Left hindlimb (tissue), 1 donor: ENCODE measurements around the gene SLC9A8.
"Not testable (repeated sequence)": the region's sequence is repeated elsewhere in the genome, so short reads cannot be mapped to it uniquely, and the experiment has no call there.

Experiments used
- DNase-seq: peaks from one replicate; pipeline ENCODE4 v3.0.0-alpha.2; 2018

The SLC9A8 gene

DNA sequence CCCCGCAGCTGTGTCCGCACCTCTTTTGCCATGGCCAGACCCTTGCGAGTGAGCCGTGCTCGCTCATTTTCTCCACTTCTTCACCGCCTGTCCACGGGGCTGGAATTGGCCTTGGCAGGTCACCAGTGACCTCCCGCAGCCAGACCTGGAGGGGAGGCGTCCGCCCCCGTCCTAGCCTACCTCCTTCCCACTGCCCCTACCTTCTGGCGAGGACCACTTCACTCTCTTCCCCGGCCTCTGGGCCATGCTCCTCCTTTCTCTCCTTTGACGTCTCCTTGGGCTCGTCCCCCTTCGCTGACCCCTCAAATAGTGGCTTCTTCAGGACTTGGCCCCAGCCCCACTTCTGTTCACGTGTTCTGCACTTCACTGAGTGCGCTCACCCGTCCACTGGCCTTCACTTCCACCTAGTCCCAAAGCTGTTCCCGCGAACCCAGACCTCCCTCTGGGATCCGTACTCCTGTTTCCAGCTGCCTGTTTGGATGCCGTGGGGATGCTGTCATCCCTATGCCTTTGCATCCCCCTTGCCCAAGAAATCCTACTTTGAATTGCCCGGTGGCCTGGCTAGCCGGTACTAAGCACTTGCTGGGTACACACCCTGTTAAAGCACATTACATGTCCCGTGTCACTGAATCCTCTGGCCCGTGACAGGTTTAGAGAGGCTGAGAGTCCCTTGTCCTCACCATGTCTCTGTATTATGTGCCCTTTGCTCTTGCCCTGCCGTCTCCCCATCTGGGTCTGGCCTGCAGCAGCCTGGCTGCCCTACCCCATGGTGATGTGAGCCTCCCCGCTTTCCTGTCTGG, 69.7 kb downstream of the SLC9A8 start:
- DNase-seq, result no peak

DNA sequence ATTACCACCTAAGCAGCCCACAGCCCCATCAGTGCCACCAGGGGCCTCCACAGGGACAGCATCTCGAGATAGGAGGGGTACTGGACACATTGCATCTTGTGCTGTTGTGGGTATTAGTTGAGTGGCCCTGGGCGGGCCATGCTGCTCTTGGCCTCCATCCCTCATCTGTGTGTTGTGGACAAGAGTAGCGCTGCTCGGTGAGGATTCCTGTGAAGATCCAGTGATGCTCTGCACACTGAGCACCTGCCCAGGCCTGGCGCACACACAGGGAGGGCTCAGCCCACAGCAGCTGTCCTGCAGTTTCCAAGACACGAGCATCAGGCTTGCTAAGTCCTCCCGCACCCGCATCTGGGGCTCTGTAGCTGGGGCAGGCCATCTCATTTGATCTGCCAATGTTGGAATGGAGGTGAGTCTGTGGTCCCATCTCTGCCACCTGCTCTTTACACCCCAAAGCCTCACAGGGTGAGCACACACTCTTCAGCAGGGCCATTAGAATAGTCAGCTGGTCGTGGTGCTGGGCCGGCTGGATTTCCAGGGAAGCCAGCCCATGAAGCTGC, 70.7 kb downstream of the SLC9A8 start:
- no peak for DNase-seq

DNA sequence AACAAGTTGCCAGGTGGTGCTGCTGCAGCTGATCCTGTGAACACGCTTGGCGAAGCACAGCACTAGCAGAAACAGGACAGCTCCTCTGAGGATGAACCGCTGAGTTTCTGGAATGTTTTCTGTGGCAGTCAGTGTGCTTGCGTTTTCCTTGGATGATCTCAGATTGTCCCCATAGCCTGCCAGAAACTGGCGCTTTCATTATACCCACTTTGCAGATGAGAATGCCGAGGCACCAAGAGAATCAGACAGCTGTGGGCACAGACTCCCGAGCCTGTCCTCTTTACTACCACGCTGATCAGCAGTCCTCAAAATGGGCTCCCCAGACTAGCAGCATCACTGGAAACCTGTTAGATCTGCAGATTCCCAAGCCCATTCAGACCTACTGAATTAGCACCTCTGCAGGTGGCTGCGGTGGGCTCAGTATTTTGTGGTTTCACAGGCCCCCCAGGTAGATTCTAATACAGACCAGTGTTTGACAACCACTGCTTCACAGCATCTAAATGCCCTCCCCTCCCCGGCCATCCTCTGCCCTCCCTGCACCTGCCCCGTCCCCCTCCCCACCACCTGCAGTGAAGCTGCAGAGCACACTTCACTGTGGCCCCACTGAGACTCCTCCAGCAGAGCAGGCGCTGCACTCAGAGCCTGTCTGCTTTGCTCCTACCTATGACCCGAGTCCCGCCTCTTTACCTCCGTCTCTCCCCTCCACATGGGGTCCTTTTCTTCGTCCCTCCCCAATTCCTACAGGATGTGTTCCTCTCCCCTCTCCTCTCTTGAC, 73.1 kb downstream of the SLC9A8 start:
- no peak for DNase-seq

DNA sequence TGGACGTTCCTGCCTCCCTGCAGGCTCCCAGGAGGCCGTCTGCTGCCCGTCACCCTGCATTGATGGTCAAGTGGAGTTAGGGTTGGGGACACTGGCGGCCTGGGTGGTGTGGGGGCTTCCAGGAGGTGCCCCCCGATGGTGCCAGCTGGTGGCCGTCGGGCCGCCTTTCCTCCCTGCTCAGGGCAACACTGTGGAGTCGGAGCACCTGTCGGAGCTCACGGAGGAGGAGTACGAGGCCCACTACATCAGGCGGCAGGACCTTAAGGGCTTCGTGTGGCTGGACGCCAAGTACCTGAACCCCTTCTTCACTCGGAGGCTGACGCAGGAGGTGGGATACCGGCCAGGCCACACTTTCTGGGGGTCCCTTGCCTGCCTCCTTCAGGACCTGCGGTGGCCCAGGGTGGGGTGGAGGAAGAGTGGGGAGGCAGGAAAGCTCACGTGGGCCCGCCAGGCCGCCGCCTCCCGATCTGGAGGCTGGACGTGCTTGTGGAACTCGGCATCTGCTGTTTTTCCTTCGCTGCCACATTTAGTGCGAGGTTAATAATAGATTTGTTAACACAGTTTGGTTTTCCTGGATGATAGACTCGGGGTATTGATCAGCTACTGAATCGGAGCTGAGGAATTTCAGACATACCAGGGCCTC, 74.1 kb downstream of the SLC9A8 start:
- no peak for DNase-seq

DNA sequence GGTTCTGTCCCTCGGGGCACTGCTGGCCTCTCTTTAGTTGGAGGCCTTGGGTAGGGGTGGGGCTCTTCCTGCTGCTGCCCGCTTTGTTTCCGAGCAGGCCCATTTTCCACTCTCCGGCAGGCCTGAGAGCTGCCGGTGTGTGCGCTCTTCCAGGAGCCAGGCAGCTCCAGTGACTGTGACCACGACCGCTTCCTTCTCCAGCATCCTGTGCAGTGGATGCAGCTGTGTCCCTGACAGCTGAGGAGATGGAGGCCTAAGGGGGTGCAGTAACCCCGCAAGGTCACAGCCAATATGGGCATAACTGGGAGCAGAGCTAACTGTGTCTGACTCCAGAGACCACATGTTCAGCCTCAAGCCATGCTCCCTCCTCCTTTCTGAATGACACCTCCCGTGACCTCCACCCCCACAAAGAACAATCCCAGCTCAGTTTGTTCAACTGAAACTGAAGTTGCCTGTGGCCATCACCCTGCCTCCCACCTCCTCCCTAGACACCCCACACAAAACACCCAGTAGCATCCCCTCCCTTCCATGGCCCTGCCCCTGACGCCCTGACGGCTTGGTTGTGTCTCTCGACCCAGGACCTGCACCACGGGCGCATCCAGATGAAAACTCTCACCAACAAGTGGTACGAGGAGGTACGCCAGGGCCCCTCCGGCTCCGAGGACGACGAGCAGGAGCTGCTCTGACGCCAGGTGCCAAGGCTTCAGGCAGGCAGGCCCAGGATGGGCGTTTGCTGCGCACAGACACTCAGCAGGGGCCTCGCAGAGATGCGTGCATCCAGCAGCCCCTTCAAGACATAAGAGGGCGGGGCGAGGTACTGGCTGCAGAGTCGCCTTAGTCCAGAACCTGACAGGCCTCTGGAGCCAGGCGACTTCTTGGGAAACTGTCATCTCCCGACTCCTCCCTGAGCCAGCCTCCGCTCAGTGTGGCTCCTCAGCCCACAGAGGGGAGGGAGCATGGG, 74.9 kb downstream of the SLC9A8 start:
- no peak for DNase-seq

DNA sequence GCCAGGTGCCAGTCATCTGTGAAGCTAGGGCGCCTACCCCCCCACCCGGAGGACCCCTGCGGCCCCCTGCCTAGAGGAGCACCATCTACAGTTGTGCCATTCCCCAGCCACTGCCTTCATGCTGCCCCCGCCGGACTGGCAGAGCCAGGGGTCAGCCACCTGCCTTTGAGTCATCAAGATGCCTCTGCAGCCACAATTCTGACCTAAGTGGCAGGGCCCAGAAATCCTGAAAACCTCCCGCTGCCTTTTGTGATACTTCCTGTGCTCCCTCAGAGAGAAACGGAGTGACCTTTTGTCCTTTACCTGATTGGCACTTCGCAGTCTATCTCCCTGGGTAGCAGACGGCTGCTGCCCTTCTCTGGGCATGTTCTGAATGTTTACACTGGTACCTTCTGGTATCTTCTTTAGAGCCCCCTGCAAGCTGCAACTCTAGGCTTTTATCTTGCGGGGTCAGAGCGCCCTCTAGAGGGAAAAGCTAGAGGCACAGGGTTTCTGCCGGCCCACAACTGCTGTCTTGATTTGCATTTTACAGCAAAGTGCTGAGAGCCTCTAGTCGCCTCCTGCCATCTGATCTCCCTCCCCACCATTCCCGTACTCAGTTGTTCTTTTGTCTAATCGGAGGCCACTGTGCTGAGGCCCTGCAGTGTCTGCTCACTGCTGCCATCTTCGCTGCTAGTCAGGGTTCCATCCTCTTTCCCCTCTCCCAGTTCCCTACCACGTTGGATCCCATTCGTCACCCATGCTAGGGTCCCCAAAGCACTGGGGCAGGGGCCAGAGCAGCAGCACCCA, 75.8 kb downstream of the SLC9A8 start:
- peak; percentile 62 for DNase-seq

DNA sequence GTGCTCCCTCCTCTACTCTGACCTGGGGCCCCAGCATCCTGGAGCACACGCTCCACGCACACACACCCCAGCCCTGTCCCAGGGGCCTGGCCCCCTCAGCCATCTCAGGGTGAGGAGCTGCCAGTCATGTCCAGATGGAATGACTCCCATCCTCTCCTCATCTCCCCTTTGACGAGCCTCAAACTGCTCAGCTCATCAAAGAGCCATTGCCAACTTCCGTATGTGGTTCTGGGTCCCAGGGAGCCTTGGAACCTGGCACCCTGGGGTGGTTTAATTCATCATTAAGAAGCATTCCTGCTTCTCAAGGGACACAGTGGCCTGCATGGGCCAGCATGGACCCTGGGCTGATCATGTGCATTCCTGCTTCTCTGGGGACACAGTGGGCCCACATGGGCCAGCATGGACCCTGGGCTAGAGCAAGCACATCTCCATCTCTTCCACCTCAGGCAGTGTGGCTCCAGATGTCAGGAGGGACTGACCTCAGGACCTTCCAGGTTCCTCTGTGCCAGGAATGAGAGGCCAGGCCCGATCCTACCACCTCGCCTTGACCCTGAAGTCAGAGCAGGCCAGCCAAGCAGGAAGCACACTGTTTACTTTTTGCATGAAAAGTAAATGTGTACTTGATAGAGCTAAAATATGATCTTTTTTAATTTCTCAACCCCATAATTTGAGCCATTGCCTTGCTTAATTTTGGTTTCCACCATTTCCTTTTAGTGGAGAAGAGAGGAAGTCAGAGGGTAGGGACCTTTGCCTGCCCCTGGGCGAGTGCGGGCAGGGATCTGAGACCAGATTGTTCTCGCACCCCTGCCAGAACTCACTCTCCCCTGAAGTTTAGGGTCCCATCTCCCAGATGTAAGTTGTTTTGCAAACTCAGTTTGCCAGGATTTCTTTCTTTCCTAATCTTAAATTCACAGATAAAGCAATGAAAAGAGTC, 76.6 kb downstream of the SLC9A8 start:
- DNase-seq, result no peak

DNA sequence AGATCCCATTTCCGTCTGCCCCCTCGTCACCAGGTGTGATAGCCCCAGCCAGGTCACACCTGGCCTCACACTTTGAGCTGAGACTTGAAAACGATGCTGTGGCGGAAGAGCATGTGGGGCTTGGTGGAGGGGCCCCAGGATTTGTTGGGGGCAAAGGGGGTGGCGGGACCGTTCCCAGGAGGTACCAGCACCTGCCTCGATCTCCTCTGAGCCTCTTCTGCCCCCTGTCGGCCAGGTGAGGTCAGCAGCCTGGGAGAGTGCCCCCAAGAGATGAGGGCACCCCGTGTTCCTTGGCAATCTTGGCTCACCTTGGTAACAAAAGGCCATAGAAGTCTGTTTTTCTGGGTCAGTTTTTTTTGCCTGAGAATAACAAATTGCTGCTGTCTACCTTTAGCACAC, 77.3 kb downstream of the SLC9A8 start:
- DNase-seq, result no peak

DNA sequence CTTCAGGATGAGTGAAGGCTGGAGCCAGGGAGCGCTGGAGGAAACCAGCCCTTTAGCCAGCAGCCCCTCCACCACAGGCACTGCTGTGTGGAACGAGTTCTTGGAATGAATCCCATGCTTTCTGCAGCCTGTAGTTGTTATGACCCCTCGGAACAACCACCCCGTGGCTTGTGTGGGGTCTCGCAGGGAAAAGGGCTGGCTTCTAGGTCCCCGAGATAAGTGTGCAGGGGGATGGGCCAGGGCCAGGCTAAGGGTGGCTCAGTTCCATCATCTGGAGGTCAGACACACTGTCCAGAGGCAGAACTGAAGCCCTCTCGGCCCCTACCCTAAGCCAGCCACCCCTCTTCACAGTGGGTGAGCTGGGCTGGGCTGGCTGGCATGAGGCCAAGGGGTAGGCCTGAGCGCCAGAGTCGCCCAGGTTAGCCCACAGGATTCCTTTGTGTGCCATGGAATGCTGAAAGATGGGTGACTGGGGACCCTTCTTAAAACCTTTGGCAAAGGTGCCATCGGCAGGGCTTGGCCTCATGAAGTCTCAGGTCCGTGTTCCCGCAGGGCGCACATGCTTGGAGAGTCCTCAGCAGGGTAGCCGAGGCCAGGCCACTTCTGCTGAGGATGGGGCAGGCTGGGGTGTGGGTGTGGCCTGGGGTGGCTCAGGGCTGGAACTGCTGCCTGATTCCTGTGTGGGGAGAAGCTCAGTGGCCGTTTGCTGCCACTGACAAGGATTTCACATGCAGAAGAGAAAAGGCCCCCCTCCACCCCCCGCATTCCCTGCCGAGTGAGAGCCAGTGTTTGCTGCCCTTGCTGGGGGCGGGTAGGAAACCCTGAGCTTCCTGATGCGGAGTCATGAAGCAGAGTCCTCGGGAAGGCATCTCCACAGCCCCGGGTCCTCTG, 78.1 kb downstream of the SLC9A8 start:
- no peak for DNase-seq

DNA sequence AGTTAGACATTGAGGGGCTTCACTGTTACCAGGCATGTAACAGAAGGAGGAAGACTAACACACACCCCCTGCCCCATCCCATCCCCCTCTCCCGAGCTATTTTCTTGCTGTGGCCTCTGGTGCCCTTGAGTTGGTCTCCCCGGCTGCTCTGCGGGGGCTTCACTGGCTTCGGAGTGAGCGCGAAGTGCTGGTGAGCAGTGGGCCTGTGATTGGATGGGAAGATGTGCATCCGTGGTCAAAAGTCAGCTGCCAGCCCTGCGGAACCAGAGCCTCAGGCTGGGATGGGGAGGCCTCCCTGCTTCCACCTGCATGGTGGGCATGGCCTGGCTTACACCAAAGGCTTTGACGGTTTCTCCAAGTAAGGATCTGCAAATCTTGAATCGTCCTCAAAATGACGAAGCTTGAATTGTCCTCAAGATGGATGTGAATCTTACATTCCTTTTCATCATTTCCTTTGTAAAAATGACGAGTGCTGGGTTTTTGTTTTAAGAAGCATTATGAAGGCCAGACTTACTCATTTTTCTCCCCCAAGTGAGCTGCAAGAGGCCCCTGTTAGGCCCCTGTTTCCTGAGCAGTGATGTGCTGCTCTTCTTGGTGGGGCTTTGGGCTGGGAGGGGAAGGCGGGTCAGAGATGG, 79.0 kb downstream of the SLC9A8 start:
- DNase-seq, result no peak

DNA sequence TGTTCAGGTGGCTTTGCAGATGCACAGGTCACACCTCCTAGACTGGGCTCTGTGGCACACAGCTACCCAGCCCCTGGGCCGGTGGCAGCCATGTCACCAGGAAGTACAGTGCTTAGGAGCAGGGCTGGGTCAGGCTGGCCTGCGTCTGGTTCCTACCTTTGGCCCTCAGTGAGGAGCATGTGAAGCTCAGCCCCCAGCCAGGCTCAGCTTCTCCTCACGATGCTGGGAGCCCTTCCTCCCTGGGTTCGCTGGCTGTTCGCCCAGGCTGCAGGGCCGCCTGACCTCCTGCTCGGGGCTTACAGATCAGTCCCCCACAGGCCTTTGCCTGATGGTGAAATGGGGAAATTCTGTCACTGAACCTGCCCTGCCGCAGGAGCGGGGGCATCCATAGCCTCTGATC, 79.6 kb downstream of the SLC9A8 start:
- DNase-seq, result no peak

DNA sequence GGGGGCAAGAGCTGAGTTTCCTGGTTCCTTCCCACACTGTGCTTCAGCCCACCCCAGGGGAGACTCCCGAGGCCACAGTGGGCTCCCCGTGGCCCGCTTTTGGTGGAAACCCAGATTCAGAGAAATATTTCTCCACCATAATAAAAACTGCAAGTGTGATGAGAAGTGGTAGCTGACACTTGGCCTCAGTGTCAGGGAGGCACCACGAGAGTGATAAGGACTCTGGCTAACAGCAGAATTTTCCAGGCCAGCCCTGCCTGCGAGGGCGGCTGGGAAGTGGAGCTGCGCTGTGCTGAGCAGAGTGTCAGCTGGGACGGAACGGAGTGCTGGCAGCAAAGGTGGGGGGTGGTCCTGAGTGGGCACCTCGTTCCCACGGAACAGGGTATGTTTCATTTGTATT, 80.2 kb downstream of the SLC9A8 start:
- no peak for DNase-seq

DNA sequence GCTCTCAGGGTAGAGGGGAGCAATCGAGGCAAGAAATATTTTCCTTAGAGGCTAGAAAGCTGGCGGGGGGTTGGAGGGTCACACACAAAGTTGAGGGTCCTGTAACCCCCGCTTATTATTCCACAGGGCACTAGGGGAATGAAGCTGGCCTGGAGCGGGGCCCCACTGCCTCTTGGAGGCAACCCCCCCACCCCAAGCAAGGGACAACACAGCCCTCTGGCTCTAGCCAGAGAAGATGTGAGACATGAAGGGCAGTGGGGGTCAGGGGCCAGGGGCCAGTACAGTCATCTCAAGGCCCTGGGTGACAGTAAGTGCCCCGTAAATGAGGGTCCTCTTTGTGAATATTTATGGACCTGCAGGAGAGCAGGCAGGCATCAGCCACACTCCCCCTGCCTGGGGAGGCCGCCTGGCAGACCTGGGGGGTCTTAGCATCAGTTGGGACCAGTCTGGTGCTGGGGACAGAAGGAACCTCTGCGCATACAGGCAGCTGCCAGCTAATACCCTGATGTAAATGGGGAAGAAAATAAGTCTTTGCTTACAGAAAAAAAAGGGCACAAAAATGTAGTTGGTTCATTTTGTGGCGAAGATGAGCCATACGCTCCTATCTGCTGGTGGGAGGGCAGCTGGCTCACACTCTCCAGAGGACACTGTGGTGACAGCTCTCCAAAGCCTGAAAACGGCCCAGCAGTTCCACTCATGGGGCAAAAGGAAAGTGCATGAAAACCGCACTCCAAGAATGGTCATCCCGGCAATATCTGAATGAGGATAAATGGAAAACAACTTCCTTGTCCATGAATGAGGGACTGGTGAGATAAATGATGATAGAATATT, 80.8 kb downstream of the SLC9A8 start:
- DNase-seq, result no peak

DNA sequence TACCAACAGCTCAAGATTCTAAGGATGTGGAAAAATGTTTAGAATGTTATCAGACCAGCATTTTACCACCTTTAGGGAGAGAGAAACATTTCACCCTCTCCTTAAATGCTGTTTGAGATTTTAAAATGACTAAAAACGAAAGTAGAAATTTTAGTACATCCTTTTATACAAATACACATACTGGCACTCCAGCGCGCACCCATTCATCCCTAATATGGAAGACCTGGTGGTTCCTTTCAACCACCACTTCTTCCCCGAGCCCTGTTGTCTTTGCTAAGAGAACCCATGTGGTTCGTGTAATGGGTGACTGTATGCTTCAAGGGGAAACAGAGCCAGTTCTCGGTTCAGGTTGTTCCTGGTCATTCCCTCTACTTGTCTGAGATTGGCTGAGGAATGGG, 81.4 kb downstream of the SLC9A8 start:
- DNase-seq, result no peak

DNA sequence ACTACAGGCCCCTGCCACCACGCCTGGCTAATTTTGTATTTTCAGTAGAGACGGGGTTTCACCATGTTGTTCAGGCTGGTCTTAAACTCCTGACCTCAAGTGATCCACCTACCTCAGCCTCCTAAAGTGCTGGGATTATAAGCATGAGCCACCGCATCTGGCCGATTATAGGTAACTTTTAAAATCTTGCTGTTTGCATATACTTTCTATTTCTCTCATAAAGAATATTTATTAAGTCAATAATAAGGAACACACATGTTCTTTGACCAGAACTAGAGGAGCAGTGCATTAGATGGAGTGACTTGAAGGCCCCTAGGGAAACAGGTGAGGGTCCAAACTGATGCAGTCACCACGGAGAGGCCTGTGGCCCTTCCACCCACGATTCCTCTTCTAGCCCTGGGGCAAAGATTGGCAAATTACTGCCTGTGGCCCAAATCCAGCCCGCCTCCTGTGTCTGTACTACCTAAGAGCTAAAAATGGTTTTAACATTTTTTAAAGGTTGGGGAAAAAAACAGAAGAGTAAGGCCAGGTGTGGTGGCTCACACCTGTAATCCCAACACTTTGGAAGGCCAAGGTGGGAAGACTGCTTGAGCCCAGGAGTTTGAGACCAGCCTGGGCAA, 83.0 kb downstream of the SLC9A8 start:
- not testable (repeated sequence) for DNase-seq

DNA sequence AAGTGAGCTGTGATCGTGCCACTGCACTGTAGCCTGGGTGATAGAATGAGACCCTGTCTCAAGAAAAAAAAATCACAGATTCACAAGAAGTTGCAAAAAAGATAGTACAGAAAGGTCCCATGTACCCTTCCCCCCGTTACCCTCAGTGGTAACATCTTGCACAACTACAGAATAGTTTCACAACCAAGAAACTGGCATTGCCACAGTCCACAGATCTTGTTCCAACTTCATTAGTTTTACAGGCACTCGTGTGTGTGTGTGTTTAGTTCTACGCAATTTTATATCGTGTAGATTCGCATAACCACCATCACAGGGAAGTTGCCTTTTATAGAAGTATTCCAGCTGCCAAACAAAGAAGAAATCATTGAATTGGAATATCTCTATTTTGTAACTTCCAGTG, 83.6 kb downstream of the SLC9A8 start:
- no peak for DNase-seq
